Measurements from ENCODE around the gene RETN. TPM values are rescaled to one million over a fixed set of nuclear protein-coding genes. Genes with fewer than 3 reads are reported as not detected.

The RETN gene
- total RNA-seq, 1 experiment from 2014 or later: not detected

GRCh38 chr19:7718668-7719067 lies 49.8 kb downstream of the RETN start:
- Histone ChIP-seq H3K9me3 (no peaks in the 10 kb centered on the region), H3K4me3 (ENCODE audit: low read depth, low read length) (no peak overlapping the region), H3K4me1 (no peaks in the 10 kb centered on the region), H3K36me3 (ENCODE audit: control insufficient read depth, insufficient read depth, low read length) (no peaks in the 10 kb centered on the region), H3K27me3 (replicated peaks; ENCODE audit: control insufficient read depth, insufficient read depth, low read length) (no peaks in the 10 kb centered on the region)
- intact Hi-C loops (cut with micrococcal nuclease; ENCODE audit: unreplicated experiment): no loop called here
- TF ChIP-seq CTCF (IDR thresholded peaks at IDR 0.05; ENCODE audit: insufficient read depth in 1 of 2, low read depth in 1 of 2, low read length in 1 of 2, severe bottlenecking in 1 of 2, unreplicated experiment in 1 of 2): no peak
- BruUV-seq (replicated peaks): no TSS peak
- DNase-seq: no peak
- Mint-ChIP-seq H3K4me3 (ENCODE audit: unreplicated experiment) (no peak overlapping the region), H3K36me3 (ENCODE audit: insufficient read depth, unreplicated experiment) (no peaks in the 10 kb centered on the region), H3K9me3 (ENCODE audit: unreplicated experiment) (no peaks in the 10 kb centered on the region), H3K27me3 (ENCODE audit: insufficient read depth, unreplicated experiment) (no peaks in the 10 kb centered on the region), H3K4me1 (ENCODE audit: low read depth, unreplicated experiment) (no peaks in the 10 kb centered on the region), H3K27ac (ENCODE audit: unreplicated experiment) (no peak overlapping the region)
- POLR2A ChIA-PET: no interaction called here
- CTCF ChIA-PET: no interaction called here

Other genes with a start within 250 kb of the RETN start
- gene PEX11G, start 180.0 kb upstream of the RETN start, total RNA-seq (2022): 3.9 TPM in 2 replicates
- gene ZNF358, start 152.9 kb upstream of the RETN start, total RNA-seq (2022): 29.4 TPM in 2 replicates
- 16.1 and 16.2 TPM in 2 replicates for gene MCOLN1, start 146.4 kb upstream of the RETN start, total RNA-seq (2022)
- gene PNPLA6, start 133.3 kb upstream of the RETN start, total RNA-seq (2022): 67.6 and 79.2 TPM in 2 replicates
- gene CAMSAP3, start 73.2 kb upstream of the RETN start, total RNA-seq (2022): 60.5 and 61.6 TPM in 2 replicates
- gene XAB2, start 39.5 kb upstream of the RETN start, total RNA-seq (2022): 44.7 and 47.9 TPM in 2 replicates
- 138 and 139 TPM in 2 replicates for gene PET100, start 39.3 kb upstream of the RETN start, total RNA-seq (2022)
- 0.88 and 1.9 TPM in 2 replicates for gene PCP2, start 35.3 kb upstream of the RETN start, total RNA-seq (2022)
- 113 and 125 TPM in 2 replicates for gene STXBP2, start 31.9 kb upstream of the RETN start, total RNA-seq (2022)
- not detected in 2 replicates for gene MCEMP1, start 8.0 kb downstream of the RETN start, total RNA-seq (2022)
- gene TRAPPC5, start 11.8 kb downstream of the RETN start, total RNA-seq (2022): 80.3 and 83.4 TPM in 2 replicates
- gene FCER2, start 33.1 kb downstream of the RETN start, total RNA-seq (2022): not detected in 2 replicates
- not detected in 2 replicates for gene CLEC4G, start 63.1 kb downstream of the RETN start, total RNA-seq (2022)
- gene CD209, start 78.5 kb downstream of the RETN start, total RNA-seq (2022): not detected in 2 replicates
- not detected in 2 replicates for gene CLEC4M, start 94.2 kb downstream of the RETN start, total RNA-seq (2022)
- 6.5 and 9.8 TPM in 2 replicates for gene EVI5L, start 161.2 kb downstream of the RETN start, total RNA-seq (2022)
- 3.7 and 4.4 TPM in 2 replicates for gene PRR36, start 205.3 kb downstream of the RETN start, total RNA-seq (2022)
- gene LRRC8E, start 219.5 kb downstream of the RETN start, total RNA-seq (2022): 6.5 and 6.7 TPM in 2 replicates
- gene MAP2K7, start 234.8 kb downstream of the RETN start, total RNA-seq (2022): 37.4 and 42.6 TPM in 2 replicates
- 9.8 and 10.8 TPM in 2 replicates for gene TGFBR3L, start 245.8 kb downstream of the RETN start, total RNA-seq (2022)